ENCODE results near the gene FAR2. TPM values are rescaled to one million over a fixed set of nuclear protein-coding genes. Genes with fewer than 3 reads are reported as not detected.

The FAR2 gene
- total RNA-seq, 1 donor from 2014 or later: 3.4 TPM

DNA sequence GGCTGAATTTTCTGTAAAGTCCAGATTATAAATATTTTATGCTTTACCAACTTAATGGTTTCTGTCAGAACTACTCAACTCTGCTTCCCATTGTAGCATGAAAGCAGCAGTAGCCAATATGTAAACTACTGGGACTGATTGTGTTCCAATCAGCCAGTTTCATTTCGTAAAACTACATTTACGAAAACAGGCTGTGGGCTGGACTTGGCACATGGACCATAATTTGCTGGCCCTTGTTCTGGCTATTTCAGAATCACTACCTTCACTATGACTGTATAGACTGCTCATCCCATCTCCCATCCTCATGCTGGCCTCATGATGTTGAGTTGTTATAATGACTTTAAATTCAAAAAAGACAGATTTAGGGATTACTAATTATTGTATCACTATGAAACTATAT lies 38.7 kb downstream of the FAR2 start:
- no peak for DNase-seq
- no peaks in the 10 kb centered on the region for H3K9me3 ChIP-seq (replicated peaks)
- peaks cover 14% of the 10 kb centered on the region for H3K4me1 ChIP-seq
- intact Hi-C loops (cut with micrococcal nuclease): no loop called here
- no peaks in the 10 kb centered on the region for H3K27me3 ChIP-seq (ENCODE audit: low read depth)
- no peaks in the 10 kb centered on the region for H3K36me3 ChIP-seq
- no peak overlapping the region for H3K4me3 ChIP-seq
- no peak overlapping the region for H3K27ac ChIP-seq (replicated peaks)
- TF ChIP-seq CTCF (IDR thresholded peaks at IDR 0.05; ENCODE audit: borderline replicate concordance): no peak

GRCh38 chr12:29191267-29191850 lies 42.3 kb downstream of the FAR2 start:
- no peak for DNase-seq
- Histone ChIP-seq H3K36me3 (no peaks in the 10 kb centered on the region), H3K27me3 (ENCODE audit: low read depth) (no peaks in the 10 kb centered on the region), H3K4me3 (no peak overlapping the region), H3K9me3 (replicated peaks) (no peaks in the 10 kb centered on the region), H3K27ac (replicated peaks) (no peak overlapping the region), H3K4me1 (peaks cover 14% of the 10 kb centered on the region)
- intact Hi-C loops (cut with micrococcal nuclease): no loop called here
- no peak for TF ChIP-seq CTCF (IDR thresholded peaks at IDR 0.05; ENCODE audit: borderline replicate concordance)

DNA sequence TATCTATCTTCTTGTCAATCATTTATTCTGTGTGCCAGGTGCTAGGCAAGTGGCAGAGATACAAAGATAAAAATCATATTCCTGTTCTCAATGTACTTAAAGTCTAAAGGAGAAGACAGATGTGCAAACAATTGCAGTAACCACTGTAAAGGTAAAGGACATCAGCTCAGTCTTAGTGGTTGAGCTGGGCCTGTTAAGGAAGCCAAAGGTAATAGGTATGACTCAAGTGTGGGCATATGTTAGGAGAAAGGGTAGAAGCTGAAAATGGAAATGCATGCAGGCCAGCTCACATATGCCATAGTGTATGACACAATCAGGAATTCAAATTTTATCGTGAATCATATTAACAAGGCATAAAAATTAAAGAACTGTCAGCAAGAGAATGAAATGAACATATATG lies 49.8 kb downstream of the FAR2 start:
- no peaks in the 10 kb centered on the region for H3K4me1 ChIP-seq
- no peak overlapping the region for H3K27ac ChIP-seq (replicated peaks)
- intact Hi-C loops (cut with micrococcal nuclease): no loop called here
- no peak for DNase-seq
- no peaks in the 10 kb centered on the region for H3K27me3 ChIP-seq (ENCODE audit: low read depth)
- no peak overlapping the region for H3K4me3 ChIP-seq
- no peak for TF ChIP-seq CTCF (IDR thresholded peaks at IDR 0.05; ENCODE audit: borderline replicate concordance)
- no peaks in the 10 kb centered on the region for H3K9me3 ChIP-seq (replicated peaks)
- no peaks in the 10 kb centered on the region for H3K36me3 ChIP-seq

GRCh38 chr12:29200586-29200985 lies 51.5 kb downstream of the FAR2 start:
- Histone ChIP-seq H3K4me3 (no peak overlapping the region), H3K36me3 (no peaks in the 10 kb centered on the region), H3K4me1 (no peaks in the 10 kb centered on the region), H3K27ac (replicated peaks) (no peak overlapping the region), H3K9me3 (replicated peaks) (no peaks in the 10 kb centered on the region), H3K27me3 (ENCODE audit: low read depth) (no peaks in the 10 kb centered on the region)
- TF ChIP-seq CTCF (IDR thresholded peaks at IDR 0.05; ENCODE audit: borderline replicate concordance): no peak
- intact Hi-C loops (cut with micrococcal nuclease): no loop called here
- DNase-seq: no peak

- H3K27ac ChIP-seq (replicated peaks): no peak overlapping the region
- no peaks in the 10 kb centered on the region for H3K36me3 ChIP-seq
- no peak for TF ChIP-seq CTCF (IDR thresholded peaks at IDR 0.05; ENCODE audit: borderline replicate concordance)
- no peak overlapping the region for H3K4me3 ChIP-seq
- peaks cover 2% of the 10 kb centered on the region for H3K4me1 ChIP-seq
- intact Hi-C loops (cut with micrococcal nuclease): no loop called here
- no peaks in the 10 kb centered on the region for H3K27me3 ChIP-seq (ENCODE audit: low read depth)
- no peaks in the 10 kb centered on the region for H3K9me3 ChIP-seq (replicated peaks)
- DNase-seq: no peak
Measured at GRCh38 chr12:29201296-29201695, 52.2 kb downstream of the FAR2 start.

Measured in left ventricle myocardium inferior (tissue), 1 donor.